GM23248 (cell line): ENCODE results near the gene DNAH8. TPM values are rescaled to one million over a fixed set of nuclear protein-coding genes. Genes with fewer than 3 reads are reported as not detected.
A peak's percentile ranks its signal among the peaks of the same experiment; 100 is the strongest.

ENCODE experiments used
- DNase-seq: peaks from one replicate; pipeline ENCODE4 v3.0.0-alpha.2; 2015
- H2AFZ ChIP-seq: fragments of 200-600 bp; sonication (generic); 2 replicates; pipeline ENCODE4 v1.6.1; 2016; ENCODE audit warnings: antibody characterized with exemption
- H3F3A ChIP-seq: fragments of 200-600 bp; sonication (generic); 2 replicates; pipeline ENCODE4 v1.6.1; 2016; ENCODE audit warnings: mild to moderate bottlenecking, antibody characterized with exemption, mixed run types; ENCODE audit not compliant: insufficient read depth
- H3K27ac ChIP-seq: fragments of 200-600 bp; sonication (generic); 2 replicates; pipeline ENCODE4 v1.5.1; 2016; ENCODE audit warnings: mild to moderate bottlenecking
- H3K27me3 ChIP-seq: fragments of 200-600 bp; sonication (generic); replicated peaks from 2 replicates; pipeline ENCODE4 v1.6.1; 2016; ENCODE audit warnings: mild to moderate bottlenecking; ENCODE audit not compliant: insufficient read depth
- H3K36me3 ChIP-seq: fragments of 200-600 bp; sonication (generic); 2 replicates; pipeline ENCODE4 v1.6.1; 2016; ENCODE audit warnings: low read depth, mild to moderate bottlenecking
- H3K4me1 ChIP-seq: fragments of 200-600 bp; sonication (generic); 2 replicates; pipeline ENCODE4 v1.6.1; 2016; ENCODE audit warnings: mild to moderate bottlenecking; ENCODE audit not compliant: insufficient read depth
- H3K4me2 ChIP-seq: fragments of 200-600 bp; sonication (generic); one replicate; pipeline ENCODE4 v1.6.1; 2016; ENCODE audit warnings: mild to moderate bottlenecking; ENCODE audit not compliant: unreplicated experiment
- H3K4me3 ChIP-seq: fragments of 200-600 bp; sonication (generic); 2 replicates; pipeline ENCODE4 v1.5.1; 2016; ENCODE audit warnings: mild to moderate bottlenecking
- H3K79me2 ChIP-seq: fragments of 200-600 bp; sonication (generic); 2 replicates; pipeline ENCODE4 v1.6.1; 2016; ENCODE audit warnings: mild to moderate bottlenecking; ENCODE audit not compliant: insufficient read depth
- H3K9ac ChIP-seq: fragments of 200-600 bp; sonication (generic); 2 replicates; pipeline ENCODE4 v1.6.1; 2016; ENCODE audit warnings: mild to moderate bottlenecking
- H3K9me2 ChIP-seq: fragments of 200-600 bp; sonication (generic); 2 replicates; pipeline ENCODE4 v1.6.1; 2016; ENCODE audit warnings: mixed run types, mild to moderate bottlenecking, moderate library complexity; ENCODE audit not compliant: insufficient read depth
- H3K9me3 ChIP-seq: fragments of 200-600 bp; sonication (generic); one replicate; pipeline ENCODE4 v1.6.1; 2017; ENCODE audit warnings: low read depth
- H4K20me1 ChIP-seq: fragments of 200-600 bp; sonication (generic); 2 replicates; pipeline ENCODE4 v1.6.0; 2016; ENCODE audit not compliant: insufficient read depth
- EZH2 ChIP-seq: fragments of 200-600 bp; sonication (generic); IDR thresholded peaks from 2 replicates; pipeline ENCODE4 v1.6.1; 2018; ENCODE audit warnings: antibody characterized with exemption, mild to moderate bottlenecking; ENCODE audit not compliant: insufficient read depth, poor library complexity, severe bottlenecking
- EZH2phosphoT487 ChIP-seq: fragments of 200-600 bp; sonication (generic); IDR thresholded peaks from 2 replicates; pipeline ENCODE4 v1.6.1; 2018; ENCODE audit warnings: antibody characterized with exemption, moderate library complexity, mild to moderate bottlenecking, low read depth; ENCODE audit not compliant: insufficient read depth
- WGBS, 2 experiments: methylation state at CpG; one replicate each; pipeline ENCODE4 v1.1.6; 2015 to 2017; ENCODE audit warnings: low lambda C conversion rate in 2 of 2, low coverage in 1 of 2; ENCODE audit errors: missing lambda C conversion rate in 2 of 2; 5-methylcytosine and 5-hydroxymethylcytosine counted together
- in situ Hi-C: fragments of 300-500 bp; cut with MboI; formaldehyde crosslinking; loops from 2 replicates; pipeline ENCODE4 v1.15.0; 2020
- polyA plus RNA-seq: library from polyadenylated mRNA; unstranded; fragments of >200 nt; fragmentation: Nextera tagmentation; extraction: Ambion mirVana; gene quantifications from 2 replicates; pipeline ENCODE4 v1.2.1, GENCODE V29; 2016
- total RNA-seq: library from RNA; depleted of rRNA; stranded (reverse); fragments of >200 nt; shearing (Covaris generic); gene quantifications from 2 replicates; pipeline ENCODE4 v1.2.3, GENCODE V29; 2014

The DNAH8 gene
- total and polyA plus RNA-seq, 2 experiments from 2014 or later: not detected

DNA sequence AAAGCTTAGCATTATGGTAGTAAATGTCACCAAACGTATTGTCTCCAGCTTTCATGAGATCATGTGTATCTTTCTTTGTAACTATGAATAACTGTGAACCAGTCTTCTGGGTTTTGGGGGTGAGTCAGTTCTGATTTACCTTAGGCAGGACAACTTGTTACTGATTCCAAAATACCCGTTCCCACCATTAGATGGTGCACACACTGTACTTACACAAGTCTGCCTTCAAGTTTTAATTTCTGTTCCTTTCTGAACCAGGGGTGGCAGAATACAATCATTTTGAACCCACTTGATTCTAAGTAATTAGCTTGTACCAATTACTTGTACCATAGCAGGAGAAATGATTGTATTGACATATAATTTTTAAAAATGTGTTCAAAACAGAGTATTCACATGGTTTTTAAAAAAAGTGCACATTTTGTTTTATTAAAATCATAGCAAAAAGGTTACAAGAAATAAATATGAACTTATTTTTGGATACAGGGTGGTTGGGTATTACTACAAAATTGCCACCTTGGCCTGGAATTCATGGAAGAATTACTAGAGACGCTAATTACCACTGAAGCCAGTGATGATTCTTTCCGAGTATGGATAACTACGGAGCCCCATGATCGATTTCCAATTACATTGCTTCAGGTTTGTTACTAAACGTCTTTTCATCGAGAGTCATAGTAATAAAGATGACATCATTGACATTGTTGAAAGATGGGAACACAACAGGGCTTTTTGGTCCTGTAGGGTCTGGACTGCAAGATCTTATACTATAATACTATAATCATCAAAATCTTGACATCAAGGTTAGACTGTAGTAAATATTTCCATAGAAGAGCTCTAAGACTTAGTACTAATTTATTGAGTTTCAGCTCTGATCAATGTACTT lies 258.3 kb downstream of the DNAH8 start:
- H3K9me3 ChIP-seq: no peaks in the 10 kb centered on the region
- H3K4me1 ChIP-seq: no peaks in the 10 kb centered on the region
- H3K4me2 ChIP-seq: no peak overlapping the region
- H3K9ac ChIP-seq: no peak overlapping the region
- H2AFZ ChIP-seq: no peak overlapping the region
- H3K27me3 ChIP-seq: no peaks in the 10 kb centered on the region; the same call in none of the 2 replicates
- H3K4me3 ChIP-seq: no peak overlapping the region
- no peak overlapping the region for H3K27ac ChIP-seq
- in situ Hi-C loops: no loop called here
- no peaks in the 10 kb centered on the region for H3K79me2 ChIP-seq
- DNase-seq: peak; percentile 72
- H3F3A ChIP-seq: no peaks in the 10 kb centered on the region
- no peaks in the 10 kb centered on the region for H4K20me1 ChIP-seq
- H3K36me3 ChIP-seq: no peaks in the 10 kb centered on the region
- 43 to 45% methylated on average over 8 of the region's 8 CpGs for WGBS, 2 experiments
- no peaks in the 10 kb centered on the region for H3K9me2 ChIP-seq
- TF ChIP-seq EZH2phosphoT487 (no peak), EZH2 (no peak)

DNA sequence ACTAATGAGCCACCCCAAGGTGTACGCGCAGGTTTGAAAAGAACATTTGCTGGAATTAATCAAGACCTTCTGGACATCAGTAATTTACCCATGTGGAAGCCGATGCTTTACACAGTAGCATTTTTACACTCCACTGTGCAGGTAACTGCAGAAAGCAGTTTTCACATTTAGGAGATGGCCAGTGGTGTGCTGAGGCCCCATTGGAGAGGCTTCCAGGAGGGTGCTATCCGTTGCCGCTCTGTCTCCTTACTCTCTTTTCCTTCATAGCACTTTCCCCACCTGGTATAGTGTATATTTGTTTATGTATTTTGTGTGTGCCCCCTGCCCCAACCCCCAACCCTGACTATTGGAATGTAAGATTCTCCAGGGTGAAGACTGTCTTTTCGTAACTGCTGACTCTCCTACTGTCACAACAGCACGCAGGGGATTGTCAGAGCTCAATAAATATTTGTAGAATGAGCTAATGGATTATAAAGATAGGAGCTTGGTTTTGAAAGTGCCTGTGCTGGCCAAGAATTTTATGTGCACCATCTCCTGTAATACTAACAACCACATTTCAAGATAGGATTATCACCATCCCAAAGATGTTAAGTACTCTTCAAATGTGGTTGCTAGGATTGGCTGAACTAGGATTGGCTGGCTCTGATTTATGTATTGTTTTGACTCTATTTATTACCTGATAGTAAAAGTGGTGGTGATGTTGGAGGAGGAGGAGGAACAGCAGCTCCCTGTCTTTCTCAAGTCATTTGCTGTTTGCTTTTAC lies 259.5 kb downstream of the DNAH8 start:
- peaks cover 3% of the 10 kb centered on the region for H3K27me3 ChIP-seq
- no peak overlapping the region for H2AFZ ChIP-seq
- H3K36me3 ChIP-seq: no peaks in the 10 kb centered on the region
- no peaks in the 10 kb centered on the region for H3K79me2 ChIP-seq
- H3K9me2 ChIP-seq: no peaks in the 10 kb centered on the region
- no peaks in the 10 kb centered on the region for H3K4me1 ChIP-seq
- H3K4me2 ChIP-seq: no peak overlapping the region
- in situ Hi-C loops: no loop called here
- H4K20me1 ChIP-seq: no peaks in the 10 kb centered on the region
- H3K4me3 ChIP-seq: no peak overlapping the region
- TF ChIP-seq EZH2 (no peak), EZH2phosphoT487 (no peak)
- WGBS, 2 experiments: 29 to 32% methylated on average over 7 of the region's 7 CpGs
- H3K9me3 ChIP-seq: no peaks in the 10 kb centered on the region
- DNase-seq: peak; percentile 19
- no peak overlapping the region for H3K9ac ChIP-seq
- no peaks in the 10 kb centered on the region for H3F3A ChIP-seq
- H3K27ac ChIP-seq: no peak overlapping the region

DNA sequence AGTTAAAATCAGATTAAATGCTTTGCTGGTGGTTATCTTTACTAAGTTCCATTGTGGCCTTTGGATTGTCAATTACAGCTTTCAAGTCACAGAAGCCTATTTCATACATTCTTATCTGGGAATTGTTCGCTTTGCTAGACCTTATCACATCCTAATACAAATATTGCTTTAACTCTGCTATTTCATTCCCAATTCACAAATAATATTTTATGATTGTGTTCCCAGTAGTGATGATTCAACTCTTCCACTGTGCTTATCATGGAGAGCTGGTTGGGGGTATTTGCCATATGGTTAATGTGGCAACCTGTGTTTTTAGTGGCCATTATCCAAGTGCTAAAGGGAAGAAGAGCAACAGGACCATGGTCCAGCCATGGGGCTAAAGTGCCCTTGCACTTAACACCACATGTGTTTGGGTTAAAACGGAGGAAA lies 260.5 kb downstream of the DNAH8 start:
- H3K4me2 ChIP-seq: no peak overlapping the region
- no peak overlapping the region for H2AFZ ChIP-seq
- peaks cover 8% of the 10 kb centered on the region for H3K27me3 ChIP-seq
- H4K20me1 ChIP-seq: no peaks in the 10 kb centered on the region
- no peak overlapping the region for H3K9ac ChIP-seq
- no peak overlapping the region for H3K4me3 ChIP-seq
- 39% methylated on average over 2 of the region's 2 CpGs for WGBS, 2 experiments
- no peaks in the 10 kb centered on the region for H3K9me3 ChIP-seq
- no peaks in the 10 kb centered on the region for H3K9me2 ChIP-seq
- no peaks in the 10 kb centered on the region for H3K4me1 ChIP-seq
- H3F3A ChIP-seq: no peaks in the 10 kb centered on the region
- no peak overlapping the region for H3K27ac ChIP-seq
- H3K36me3 ChIP-seq: no peaks in the 10 kb centered on the region
- TF ChIP-seq EZH2: no peak
- no peak for TF ChIP-seq EZH2phosphoT487
- no peak for DNase-seq
- no peaks in the 10 kb centered on the region for H3K79me2 ChIP-seq
- in situ Hi-C loops: no loop called here

DNA sequence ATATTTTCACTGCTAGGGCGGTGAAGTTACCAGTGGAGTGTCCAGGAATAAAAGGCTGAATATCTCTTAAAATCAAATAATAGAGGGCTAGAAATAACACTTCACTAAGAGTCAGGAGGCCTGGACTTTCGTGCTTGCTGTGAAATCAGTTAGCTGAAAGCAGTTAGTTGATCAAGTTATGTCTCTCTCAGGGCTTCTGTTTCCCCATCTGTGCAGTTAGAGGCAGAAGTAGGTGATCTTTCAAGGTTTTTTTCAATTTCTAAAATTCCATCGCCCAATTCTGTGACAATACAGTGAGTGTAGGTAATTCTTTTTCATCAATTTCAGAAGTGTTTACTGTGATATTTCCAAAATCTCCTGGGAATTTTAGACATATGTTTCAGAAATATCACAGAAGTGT lies 260.9 kb downstream of the DNAH8 start:
- Histone ChIP-seq H3K9me3 (no peaks in the 10 kb centered on the region), H4K20me1 (no peaks in the 10 kb centered on the region), H3F3A (no peaks in the 10 kb centered on the region), H3K9me2 (no peaks in the 10 kb centered on the region), H3K4me2 (no peak overlapping the region), H3K4me1 (no peaks in the 10 kb centered on the region), H3K4me3 (no peak overlapping the region), H3K27ac (no peak overlapping the region), H3K36me3 (no peaks in the 10 kb centered on the region), H3K9ac (no peak overlapping the region), H2AFZ (no peak overlapping the region), H3K79me2 (no peaks in the 10 kb centered on the region), H3K27me3 (peaks cover 8% of the 10 kb centered on the region)
- DNase-seq: no peak
- 29 to 32% methylated on average over 3 of the region's 3 CpGs for WGBS, 2 experiments
- in situ Hi-C loops: no loop called here
- TF ChIP-seq EZH2 (no peak), EZH2phosphoT487 (no peak)
